ENCODE data around the gene AR. TPM values are rescaled to one million over a fixed set of nuclear protein-coding genes. Genes with fewer than 3 reads are reported as not detected.

The AR gene
- total RNA-seq, 1 experiment from 2014 or later = 1.7 TPM

GRCh38 chrX:67734111-67734753 is 190.4 kb downstream of the AR start:
- no peaks in the 10 kb centered on the region for H3K9me3 ChIP-seq (ENCODE audit: insufficient read depth, low read depth)
- no peaks in the 10 kb centered on the region for H3K9me2 ChIP-seq (ENCODE audit: insufficient read depth)
- no peak overlapping the region for H3K4me3 ChIP-seq
- no peaks in the 10 kb centered on the region for H3K79me2 ChIP-seq (ENCODE audit: low read depth)
- H2AFZ ChIP-seq = no peak overlapping the region
- H3F3A ChIP-seq (ENCODE audit: insufficient read depth, low read depth) = no peaks in the 10 kb centered on the region
- H4K20me1 ChIP-seq (ENCODE audit: insufficient read depth) = no peaks in the 10 kb centered on the region
- TF ChIP-seq EZH2 (IDR thresholded peaks at IDR 0.05; ENCODE audit: low read depth) = no peak
- TF ChIP-seq CTCF (conservative IDR thresholded peaks at IDR 0.05) = no peak
- no TSS peak for BruUV-seq (replicated peaks)
- H3K4me2 ChIP-seq = no peak overlapping the region
- no peaks in the 10 kb centered on the region for H3K27me3 ChIP-seq (ENCODE audit: insufficient read depth, low read depth)
- no peak overlapping the region for H3K27ac ChIP-seq
- CTCF ChIA-PET = no interaction called here
- POLR2A ChIA-PET (ENCODE audit: unreplicated experiment) = no interaction called here
- no peaks in the 10 kb centered on the region for H3K36me3 ChIP-seq (ENCODE audit: low read depth)
- DNase-seq = no peak
- intact Hi-C loops (cut with micrococcal nuclease; ENCODE audit: unreplicated experiment) = no loop called here
- H3K4me1 ChIP-seq (replicated peaks; ENCODE audit: insufficient read depth) = no peaks in the 10 kb centered on the region

GRCh38 chrX:67749536-67749935 is 205.7 kb downstream of the AR start:
- H3K4me2 ChIP-seq = no peak overlapping the region
- intact Hi-C loops (cut with micrococcal nuclease; ENCODE audit: unreplicated experiment) = no loop called here
- no peak overlapping the region for H2AFZ ChIP-seq
- H3K4me3 ChIP-seq = no peak overlapping the region
- H3K27ac ChIP-seq = no peak overlapping the region
- ChIA-PET POLR2A (ENCODE audit: unreplicated experiment) (no interaction called here), CTCF (no interaction called here)
- no peaks in the 10 kb centered on the region for H3F3A ChIP-seq (ENCODE audit: insufficient read depth, low read depth)
- no TSS peak for BruUV-seq (replicated peaks)
- H3K79me2 ChIP-seq (ENCODE audit: low read depth) = no peaks in the 10 kb centered on the region
- H3K36me3 ChIP-seq (ENCODE audit: low read depth) = no peaks in the 10 kb centered on the region
- no peaks in the 10 kb centered on the region for H3K4me1 ChIP-seq (replicated peaks; ENCODE audit: insufficient read depth)
- H3K27me3 ChIP-seq (ENCODE audit: insufficient read depth, low read depth) = no peaks in the 10 kb centered on the region
- no peaks in the 10 kb centered on the region for H3K9me3 ChIP-seq (ENCODE audit: insufficient read depth, low read depth)
- no peaks in the 10 kb centered on the region for H3K9me2 ChIP-seq (ENCODE audit: insufficient read depth)
- no peak for TF ChIP-seq CTCF (conservative IDR thresholded peaks at IDR 0.05)
- TF ChIP-seq EZH2 (IDR thresholded peaks at IDR 0.05; ENCODE audit: low read depth) = no peak
- no peak for DNase-seq
- H4K20me1 ChIP-seq (ENCODE audit: insufficient read depth) = no peaks in the 10 kb centered on the region

- Histone ChIP-seq H3K9me3 (ENCODE audit: insufficient read depth, low read depth) (no peaks in the 10 kb centered on the region), H3K4me3 (no peak overlapping the region), H3K4me1 (replicated peaks; ENCODE audit: insufficient read depth) (no peaks in the 10 kb centered on the region), H3F3A (ENCODE audit: insufficient read depth, low read depth) (no peaks in the 10 kb centered on the region), H3K4me2 (no peak overlapping the region), H2AFZ (no peak overlapping the region), H3K9me2 (ENCODE audit: insufficient read depth) (no peaks in the 10 kb centered on the region), H3K79me2 (ENCODE audit: low read depth) (no peaks in the 10 kb centered on the region), H3K27me3 (ENCODE audit: insufficient read depth, low read depth) (no peaks in the 10 kb centered on the region), H3K36me3 (ENCODE audit: low read depth) (no peaks in the 10 kb centered on the region), H4K20me1 (ENCODE audit: insufficient read depth) (no peaks in the 10 kb centered on the region), H3K27ac (no peak overlapping the region)
- TF ChIP-seq CTCF (conservative IDR thresholded peaks at IDR 0.05) (no peak), EZH2 (IDR thresholded peaks at IDR 0.05; ENCODE audit: low read depth) (no peak)
- DNase-seq = no peak
- BruUV-seq (replicated peaks) = no TSS peak
- ChIA-PET CTCF (no interaction called here), POLR2A (ENCODE audit: unreplicated experiment) (no interaction called here)
- intact Hi-C loops (cut with micrococcal nuclease; ENCODE audit: unreplicated experiment) = no loop called here
Measured at GRCh38 chrX:67750694-67751093, 206.9 kb downstream of the AR start.
